ENCODE results near the gene DIP2B.
A peak's percentile ranks its signal among the peaks of the same experiment; 100 is the strongest.

The DIP2B gene

DNA sequence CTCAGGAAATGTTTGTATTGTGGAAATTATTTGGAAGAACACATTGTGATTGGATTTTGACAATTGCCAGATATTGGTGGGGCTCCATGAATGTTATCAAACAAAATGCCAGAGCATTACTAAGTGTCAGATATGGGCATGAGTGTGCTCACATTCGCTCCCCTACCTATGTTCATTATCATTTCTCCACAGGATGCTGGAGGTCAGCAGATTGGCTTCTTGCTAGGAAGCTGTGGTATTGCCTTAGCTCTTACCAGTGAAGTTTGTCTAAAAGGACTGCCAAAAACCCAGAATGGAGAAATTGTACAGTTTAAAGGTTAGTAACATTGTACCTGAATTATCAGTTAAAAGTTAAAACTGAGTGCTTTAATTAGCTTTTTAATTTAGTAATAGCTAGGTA is 180.9 kb downstream of the DIP2B start:
- no peak for DNase-seq

DNA sequence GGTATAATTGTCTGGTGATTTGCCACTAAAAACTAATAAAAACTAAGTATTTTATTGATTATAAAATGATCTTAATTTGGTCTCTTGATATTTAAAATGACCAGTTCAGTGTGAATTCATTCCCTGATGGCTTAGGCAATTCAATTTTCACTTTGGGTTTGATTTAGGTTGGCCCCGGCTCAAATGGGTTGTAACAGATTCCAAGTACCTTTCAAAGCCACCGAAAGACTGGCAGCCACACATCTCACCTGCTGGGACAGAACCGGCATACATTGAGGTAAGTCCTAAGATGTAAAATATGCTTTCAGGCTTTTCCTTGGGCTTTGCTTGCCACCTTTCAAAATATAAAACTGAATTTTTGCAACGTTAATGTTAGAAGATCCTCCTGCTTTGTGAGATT is 181.6 kb downstream of the DIP2B start:
- no peak for DNase-seq

DNA sequence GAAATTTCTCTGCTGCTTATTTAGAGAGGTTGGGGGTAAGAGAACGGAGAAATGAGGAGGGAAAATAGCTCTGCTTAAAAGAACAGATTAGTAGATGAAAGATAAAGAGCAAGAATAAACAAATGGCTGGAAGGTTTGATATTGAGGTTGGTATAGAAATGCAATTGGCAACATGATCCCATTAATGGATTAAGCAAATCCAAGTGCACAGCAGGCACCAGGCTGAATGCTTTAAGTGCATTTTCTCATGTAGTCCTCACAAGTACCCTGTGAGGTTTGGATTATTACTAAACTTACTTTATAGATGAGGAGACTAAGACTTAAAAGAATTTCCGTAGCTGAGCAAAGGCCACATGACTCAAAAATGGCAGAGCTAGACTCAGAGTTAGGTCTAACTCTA is 182.2 kb downstream of the DIP2B start:
- no peak for DNase-seq

DNA sequence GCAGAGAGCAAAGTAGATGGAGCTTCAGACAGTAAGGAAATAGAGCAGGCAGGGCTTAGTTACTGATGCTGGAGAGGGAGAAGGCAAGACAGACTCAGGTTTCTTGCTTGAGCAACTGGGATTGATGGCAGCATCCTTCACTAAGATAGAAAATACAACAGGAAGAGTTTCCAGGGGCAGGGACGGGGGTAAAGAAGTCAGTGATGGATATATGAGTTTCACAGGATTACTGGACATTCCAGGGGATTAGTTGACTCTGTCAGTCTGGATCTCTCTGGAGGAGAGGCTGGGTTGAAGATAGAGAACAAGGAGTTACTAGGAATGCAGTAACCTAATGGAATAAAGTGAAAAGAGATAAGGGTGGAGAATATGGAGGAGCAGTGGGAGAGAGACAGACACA is 184.7 kb downstream of the DIP2B start:
- no peak for DNase-seq

DNA sequence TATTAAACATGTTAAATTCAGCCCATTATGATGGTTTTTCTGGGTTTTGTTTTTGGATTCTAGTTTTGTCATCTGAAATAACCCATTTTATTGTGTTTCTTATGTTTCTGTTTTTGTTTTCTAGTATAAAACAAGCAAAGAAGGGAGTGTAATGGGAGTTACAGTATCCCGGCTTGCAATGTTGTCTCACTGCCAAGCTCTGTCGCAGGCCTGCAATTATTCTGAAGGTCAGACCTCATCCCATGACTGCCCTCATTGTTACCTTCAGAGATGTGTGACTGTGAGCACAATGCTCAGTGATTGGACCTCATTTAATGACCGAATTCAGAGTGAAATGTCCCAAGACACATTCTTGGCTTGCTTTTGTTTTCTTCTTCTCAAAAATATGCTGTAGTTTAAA is 186.1 kb downstream of the DIP2B start:
- no peak for DNase-seq

DNA sequence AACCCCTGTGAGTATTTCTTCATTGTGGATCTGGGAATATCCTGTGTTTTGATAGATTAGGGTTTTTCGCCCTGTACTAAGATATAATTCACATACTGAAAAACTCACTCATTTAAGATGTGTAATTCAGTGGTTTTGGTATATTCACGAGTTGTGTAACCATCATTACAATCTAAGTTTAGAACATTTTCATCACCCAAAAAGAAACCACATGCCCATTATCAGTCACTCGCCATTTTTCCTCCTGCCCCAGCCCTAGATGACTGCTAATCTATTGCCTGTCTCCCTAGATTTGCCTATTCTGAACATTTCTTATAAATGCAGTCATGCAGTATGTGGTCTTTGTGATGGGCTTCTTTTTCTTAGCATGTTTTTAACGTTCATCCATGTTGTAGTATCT is 191.2 kb downstream of the DIP2B start:
- DNase-seq = no peak

DNA sequence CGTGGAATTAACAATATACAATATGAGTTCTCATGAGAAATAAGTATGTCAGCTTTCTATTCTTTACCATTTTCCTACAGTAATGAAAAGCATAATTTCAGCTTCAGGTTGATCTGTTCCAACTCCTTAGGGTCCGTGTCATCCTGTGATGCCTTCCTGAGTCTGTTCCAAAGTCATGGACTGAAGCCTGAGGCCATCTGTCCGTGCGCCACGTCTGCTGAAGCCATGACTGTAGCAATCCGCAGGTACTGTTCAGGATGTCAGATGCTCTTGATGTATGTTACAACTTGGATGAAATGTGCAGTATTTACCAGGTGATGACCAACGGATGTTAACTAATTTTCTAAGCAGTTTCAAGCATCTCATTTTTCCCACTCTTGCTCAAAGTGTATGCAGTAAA is 192.1 kb downstream of the DIP2B start:
- DNase-seq = no peak

DNA sequence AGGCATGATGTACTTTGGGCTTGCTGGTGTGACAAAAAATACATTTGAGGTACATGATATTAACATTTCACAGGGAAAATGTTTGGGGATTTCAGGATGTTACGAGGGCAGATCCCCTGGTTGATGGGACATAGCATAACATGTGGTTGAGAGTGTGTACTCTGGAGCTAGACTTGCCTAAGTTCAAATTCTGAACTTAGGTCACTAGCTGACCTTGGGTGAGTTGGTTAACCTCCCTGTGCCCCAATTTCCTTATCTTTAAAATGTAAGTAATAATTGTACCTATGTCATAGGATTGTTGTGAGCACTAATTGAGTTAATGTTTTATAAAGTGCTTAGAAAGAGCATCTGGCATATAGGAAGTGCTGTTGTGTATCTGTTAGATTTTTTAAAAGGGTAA is 194.4 kb downstream of the DIP2B start:
- DNase-seq = no peak

DNA sequence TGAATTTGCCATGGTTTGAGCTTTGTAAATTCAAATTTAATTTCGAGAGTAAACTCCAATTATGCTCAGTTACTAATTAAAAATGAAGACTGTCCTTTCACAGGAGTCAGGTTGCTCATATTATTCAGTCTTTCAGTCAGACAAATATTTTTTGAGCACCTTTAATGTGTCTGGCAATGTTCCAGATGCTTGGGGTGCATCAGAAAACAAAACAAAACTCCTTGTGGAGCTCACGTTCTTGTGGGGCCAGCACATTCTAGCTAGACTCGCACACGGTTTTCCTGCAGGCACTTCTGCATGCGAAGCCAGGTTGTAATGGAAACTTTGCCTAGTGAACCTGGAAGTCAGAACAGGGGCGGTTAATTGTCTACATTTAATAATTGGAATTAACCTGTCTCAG is 195.2 kb downstream of the DIP2B start:
- peak; percentile 47 for DNase-seq

DNA sequence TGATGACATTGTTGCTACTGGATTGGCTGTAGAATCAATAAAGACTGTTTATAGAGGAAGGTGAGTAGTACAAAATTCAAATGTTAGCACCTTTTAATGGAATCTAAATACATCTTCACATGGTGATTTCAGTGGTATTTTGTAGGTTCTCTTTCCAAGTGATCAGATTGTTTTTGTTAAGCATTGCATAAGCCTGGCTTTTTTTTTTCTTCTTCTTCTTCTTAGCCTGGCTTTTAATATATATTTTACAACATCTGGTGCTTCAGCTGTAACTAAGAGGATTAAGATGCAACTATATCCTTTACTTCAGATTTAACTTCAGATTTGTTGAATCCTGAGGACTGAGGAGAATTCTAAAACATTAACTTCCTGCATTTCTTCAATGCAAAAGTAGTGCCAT is 201.8 kb downstream of the DIP2B start:
- no peak for DNase-seq

DNA sequence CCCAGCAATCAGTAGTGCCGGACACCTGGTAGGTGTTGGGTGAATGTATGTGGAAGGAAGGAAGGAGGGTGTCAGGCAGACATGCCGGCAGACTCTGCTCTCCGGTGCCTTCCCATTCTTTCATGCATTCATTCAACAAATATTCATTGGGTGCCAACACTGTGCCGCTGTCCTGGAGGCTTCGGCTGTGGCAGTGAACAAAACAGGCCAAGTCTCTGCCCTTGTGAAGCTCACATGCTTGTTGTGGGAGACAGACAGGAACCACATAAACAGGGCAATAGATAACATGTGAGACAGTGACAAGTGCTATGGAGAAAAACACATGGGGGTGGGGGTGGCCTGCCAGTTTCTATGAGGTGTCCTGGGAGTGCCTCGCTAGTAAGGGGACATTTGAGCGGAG is 202.6 kb downstream of the DIP2B start:
- DNase-seq = no peak

DNA sequence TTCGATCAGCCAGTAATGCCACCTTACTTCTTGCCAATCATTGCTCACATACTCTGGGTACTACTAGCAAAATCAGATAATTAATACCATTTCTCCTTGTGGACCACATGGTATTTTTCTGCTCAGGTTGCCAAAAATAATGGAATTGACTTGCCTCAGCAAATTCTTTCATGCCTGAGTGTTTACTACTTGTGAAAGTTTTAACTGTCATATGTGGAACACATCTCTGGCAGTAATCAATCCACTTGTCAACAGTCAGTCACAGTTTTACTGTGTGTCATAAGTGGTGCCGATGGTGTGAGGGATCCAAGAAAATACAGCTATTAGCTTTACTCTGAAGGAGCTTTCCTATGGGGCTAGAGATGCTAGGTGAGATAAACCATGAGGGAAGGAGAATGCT is 203.8 kb downstream of the DIP2B start:
- DNase-seq = no peak

DNA sequence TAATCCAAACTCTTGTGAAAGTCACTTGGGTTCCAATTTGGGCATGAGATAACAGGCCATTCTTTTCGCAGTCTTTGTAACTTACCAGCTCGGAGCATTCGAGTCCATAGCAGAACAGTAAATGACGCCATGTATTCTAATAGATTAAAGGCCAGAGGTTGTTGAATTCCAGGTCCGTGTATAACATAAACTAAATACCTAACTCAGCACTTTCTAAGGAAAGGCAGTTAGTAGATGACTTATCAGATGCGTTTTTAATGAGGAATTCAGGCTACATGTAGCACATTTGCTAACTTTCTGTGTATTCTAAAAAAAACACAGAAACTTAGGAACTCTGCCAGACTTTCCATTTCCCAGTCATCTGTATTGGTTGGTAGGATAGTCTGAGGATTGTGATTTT is 206.3 kb downstream of the DIP2B start:
- no peak for DNase-seq

DNA sequence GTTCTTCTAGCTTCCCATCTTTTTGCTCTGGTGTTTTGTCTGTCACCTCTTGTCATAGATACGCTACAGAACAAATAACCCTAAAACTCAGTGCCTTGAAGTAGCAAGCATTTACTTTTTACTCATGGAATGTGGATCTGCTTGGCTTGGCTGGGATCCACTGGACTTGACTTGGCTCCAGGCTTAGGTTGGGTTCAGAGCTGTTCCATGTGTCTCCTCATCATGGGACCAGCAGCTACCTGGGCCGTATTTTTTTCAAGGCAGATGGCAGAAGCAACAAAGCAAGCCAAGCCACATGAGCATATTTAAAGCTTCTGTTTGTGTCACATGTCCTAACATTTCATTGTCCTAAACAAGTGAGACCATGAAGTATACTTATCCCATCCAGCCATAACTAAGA is 210.4 kb downstream of the DIP2B start:
- no peak for DNase-seq

DNA sequence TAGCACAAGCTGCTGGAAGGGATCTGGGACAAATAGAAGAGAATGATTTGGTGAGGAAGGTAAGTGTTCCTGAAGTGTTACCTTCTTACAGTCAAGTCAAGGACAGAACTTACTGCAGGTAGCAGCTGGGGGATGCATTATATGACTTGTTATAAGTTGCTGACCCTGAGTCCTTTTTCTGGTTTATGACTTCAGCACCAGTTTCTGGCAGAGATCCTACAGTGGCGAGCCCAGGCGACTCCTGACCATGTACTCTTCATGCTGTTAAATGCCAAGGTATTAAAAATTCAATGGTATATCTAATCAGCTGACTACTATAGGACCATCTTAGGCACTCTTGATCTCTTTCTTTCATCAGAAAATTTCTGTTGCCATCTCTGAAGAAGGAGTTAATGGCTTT is 214.0 kb downstream of the DIP2B start:
- DNase-seq = no peak

DNA sequence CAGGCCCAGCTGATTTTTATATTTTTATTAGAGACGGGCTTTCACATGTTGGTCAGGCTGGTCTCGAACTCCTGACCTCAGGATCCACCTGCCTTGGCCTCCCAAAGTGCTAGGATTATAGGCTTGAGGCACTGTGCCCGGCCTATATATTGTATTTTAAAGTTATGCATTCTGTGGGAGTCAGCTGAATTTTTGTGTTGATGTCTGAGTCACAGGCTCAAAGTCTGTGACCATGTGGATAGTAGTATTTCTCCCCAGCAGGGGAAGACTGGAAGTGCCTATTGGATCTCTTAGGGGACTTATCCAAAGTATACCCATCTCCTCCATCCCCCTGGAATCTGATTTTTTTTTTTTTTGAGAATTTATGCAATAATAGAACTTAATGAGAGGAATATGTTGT is 215.3 kb downstream of the DIP2B start:
- no peak for DNase-seq

DNA sequence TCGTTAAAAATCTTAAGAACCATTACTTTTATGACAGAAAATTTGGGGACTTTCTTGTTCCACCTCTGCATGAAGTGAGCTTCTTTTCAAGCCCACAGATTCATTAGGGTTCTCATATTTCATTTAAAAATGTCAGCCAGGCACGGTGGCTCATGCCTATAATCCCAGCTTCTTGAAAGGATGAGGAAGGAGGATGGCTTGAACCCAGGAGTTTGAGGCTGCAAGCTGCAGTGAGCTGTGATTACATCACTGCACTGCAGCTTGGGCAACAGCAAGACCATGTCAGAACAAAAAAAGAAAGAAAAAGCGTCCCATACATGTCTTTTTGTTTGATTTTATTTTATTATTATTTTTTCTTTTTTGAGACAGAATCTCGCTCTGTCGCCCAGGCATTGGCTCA is 215.7 kb downstream of the DIP2B start:
- DNase-seq = no peak

DNA sequence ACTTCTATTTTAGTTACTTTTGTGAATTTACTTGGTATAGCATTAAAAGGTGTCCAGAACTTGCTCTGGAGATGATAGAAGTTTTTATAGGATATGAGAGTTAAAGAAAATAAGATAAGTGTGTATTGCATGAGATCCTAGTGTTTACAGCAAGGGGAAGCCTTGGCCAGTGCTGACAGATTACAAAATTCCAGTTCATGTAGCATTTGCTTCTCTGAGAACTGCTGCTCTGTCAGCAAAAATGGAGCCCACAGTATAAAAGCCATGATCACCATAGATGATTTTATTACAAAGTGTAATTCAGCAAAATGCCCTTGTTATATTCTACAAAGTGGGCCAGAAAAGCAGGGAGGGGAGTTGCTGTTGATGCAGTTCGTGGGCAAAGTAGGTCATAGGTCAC is 219.1 kb downstream of the DIP2B start:
- no peak for DNase-seq

DNA sequence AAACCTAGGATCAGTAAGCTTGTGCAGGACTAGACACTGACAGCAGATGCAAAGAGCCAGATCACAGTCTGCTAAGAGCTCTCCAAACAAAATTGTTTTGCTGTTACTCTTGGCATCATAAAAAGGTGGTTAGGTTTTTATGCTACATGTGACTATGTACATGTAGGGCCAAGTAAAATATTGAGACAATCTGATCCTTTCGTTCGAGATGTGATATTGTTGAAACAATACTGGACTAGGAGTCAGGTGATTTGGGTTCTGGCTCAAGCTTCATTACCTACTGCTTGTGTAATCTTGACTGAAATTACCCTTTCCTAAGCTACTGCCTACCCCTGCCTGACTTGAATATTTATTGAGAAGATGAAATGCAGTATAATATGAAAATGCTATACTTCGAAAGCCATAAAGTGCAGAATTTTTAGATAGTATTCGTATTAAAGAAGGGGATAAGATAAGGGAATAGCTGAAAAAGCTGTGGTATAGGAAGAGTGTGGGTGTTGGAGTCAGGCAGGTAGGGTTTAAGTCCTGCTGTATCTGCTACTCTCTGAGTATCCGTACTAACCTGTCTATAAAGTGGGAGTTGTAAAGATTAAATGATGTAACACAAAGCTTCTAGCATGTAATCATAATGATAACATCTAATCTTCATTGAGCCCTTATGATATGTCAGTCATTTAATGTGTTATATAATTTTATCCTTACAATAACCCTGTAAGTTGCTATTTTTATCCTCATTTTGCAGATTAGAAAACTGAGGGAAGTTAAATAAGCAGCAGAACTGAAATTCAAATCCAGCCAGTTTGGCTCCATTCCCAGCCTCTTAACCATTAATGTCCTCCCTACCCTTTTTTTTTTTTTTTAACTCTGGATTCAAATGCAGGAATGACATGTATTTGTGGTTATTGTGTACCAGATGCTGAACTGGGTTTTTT is 220.5 kb downstream of the DIP2B start:
- no peak for DNase-seq

DNA sequence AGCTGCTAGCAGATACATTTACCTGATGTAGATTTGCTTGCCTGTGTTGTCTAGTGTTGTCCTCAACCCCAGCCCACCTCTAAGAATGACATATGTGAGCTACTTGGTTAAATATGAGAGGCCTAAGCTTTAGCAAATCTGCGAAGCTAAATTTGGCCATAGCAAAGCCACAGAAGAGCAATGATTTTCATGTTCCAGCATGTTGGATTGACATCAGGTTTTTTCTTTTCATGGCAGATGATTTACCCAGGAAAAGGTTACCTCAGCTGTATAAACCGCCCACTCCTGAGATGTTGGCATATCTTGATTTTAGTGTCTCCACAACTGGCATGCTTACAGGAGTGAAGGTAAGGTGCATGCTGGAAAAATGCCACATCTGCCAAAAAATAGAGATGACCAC is 222.7 kb downstream of the DIP2B start:
- no peak for DNase-seq

DNA sequence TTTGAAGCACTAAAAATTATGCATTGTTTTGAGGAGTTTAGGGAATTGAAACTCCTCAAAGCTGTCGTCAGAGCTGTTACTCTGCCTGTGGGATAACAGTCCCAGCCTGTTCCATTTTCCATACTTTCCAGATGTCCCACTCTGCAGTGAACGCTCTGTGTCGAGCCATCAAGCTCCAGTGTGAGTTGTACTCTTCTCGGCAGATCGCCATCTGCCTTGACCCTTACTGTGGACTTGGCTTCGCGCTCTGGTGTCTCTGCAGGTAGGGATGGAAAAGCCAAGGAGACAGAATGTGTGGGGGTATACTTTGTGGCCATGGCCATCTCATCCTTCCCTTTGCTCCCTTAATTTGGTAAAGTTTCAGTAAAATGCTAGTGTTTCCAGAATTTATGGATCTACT is 223.6 kb downstream of the DIP2B start:
- DNase-seq = no peak

DNA sequence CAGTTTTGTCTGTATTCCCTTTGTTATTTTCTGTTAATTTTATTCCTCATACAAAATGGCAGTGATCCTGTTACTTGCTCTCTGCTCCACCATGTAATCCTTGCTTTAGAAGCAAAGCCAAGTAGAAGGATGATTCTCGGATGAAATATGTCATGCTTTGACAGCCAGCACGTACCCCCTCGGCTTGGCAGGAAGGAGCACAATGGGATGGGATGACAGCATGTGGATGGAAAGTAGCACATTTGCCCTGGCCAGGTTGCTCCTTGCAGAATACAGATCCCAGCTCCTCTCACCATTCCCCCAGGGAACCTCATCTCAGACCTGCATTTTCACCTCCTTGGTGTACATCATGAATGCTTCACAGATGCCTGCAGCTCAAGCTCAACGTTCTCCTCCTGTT is 224.1 kb downstream of the DIP2B start:
- no peak for DNase-seq

DNA sequence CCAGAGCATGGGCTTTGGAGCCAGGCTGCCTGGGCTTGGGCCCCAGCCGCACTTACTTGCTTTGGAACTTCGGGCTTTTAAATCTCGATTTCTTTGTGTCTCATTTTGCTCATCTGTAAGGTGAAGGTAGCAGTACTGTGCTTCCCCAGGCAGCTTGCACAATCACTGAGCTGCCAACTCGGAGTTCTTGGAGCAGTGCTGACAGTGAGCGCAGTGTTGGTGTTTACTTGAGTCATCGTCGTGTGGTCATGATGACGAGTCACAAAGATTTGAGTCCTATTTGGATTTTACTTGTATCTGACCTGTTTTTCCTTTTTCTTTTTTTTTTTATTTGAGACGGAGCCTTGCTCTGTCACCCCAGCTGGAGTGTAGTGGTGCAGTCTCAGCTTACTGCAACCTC is 227.8 kb downstream of the DIP2B start:
- no peak for DNase-seq

DNA sequence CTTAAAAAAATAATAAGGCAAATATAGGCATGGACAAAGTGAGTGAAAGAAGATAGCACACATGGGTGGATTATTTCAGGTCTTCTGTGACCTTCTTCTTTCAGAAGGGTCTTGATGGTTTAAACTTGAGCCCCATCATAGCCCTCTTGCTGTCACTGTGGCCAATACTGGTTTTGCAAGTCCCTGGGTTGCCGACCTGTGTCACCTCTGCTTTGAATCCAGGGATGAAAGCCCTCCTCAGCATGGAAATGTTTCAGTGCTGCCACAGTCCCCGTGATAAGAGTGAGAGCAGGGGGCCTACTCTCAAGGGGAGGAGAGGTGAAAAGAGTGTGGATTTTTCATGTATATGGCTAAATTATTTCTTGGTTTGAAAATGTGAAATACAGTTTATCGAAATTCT is 228.9 kb downstream of the DIP2B start:
- DNase-seq = no peak
